Hepatocyte (in vitro differentiated cells): Measurements from ENCODE around the gene CTR9.

Experiments
- EZH2 ChIP-seq: fragments of 200-600 bp; sonication (generic); IDR thresholded peaks from 2 replicates; pipeline ENCODE4 v1.6.1; 2016; ENCODE audit warnings: antibody characterized with exemption, mild to moderate bottlenecking, borderline replicate concordance
- TF ChIP-seq, protein P1 (sequence below): fragments of 200-600 bp; sonication (generic); IDR thresholded peaks from 2 replicates; pipeline ENCODE4 v1.5.1; 2016; ENCODE audit warnings: antibody characterized with exemption, mild to moderate bottlenecking; ENCODE audit not compliant: poor library complexity

DNA sequence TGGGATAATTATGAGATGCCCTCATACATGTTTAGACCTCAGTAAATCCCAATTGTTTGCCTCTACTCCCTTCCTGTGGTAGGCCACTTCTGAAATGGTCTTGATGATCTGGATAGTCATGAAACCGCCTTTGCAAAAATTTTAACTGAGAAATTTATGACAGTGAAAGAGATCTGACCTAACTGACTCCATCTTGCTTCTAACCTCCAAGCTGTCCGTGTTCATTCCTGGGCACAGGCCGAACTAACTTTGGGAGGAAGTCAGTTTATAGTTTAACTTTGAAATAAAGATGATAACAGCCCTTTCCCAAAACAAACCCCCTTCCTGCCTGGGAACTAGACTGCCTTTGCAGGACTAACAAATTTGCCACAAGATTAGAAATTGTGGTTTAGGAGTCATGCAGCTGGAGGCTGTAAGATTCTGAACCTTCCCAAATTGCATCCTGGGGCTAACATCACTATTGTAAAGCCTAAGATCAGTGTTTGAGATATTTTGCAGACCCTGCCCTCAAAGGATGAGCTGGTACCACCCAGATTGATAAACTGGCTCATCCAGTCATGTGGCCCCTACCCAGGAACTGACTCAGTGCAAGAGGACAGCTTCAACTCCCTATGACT is 19.9 kb upstream of the CTR9 start:
- TF ChIP-seq, protein P1, sequence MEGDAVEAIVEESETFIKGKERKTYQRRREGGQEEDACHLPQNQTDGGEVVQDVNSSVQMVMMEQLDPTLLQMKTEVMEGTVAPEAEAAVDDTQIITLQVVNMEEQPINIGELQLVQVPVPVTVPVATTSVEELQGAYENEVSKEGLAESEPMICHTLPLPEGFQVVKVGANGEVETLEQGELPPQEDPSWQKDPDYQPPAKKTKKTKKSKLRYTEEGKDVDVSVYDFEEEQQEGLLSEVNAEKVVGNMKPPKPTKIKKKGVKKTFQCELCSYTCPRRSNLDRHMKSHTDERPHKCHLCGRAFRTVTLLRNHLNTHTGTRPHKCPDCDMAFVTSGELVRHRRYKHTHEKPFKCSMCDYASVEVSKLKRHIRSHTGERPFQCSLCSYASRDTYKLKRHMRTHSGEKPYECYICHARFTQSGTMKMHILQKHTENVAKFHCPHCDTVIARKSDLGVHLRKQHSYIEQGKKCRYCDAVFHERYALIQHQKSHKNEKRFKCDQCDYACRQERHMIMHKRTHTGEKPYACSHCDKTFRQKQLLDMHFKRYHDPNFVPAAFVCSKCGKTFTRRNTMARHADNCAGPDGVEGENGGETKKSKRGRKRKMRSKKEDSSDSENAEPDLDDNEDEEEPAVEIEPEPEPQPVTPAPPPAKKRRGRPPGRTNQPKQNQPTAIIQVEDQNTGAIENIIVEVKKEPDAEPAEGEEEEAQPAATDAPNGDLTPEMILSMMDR, result no peak
- TF ChIP-seq EZH2, result no peak
